Astrocyte (in vitro differentiated cells and primary cell): ENCODE results near the gene HYI. TPM values are rescaled to one million over a fixed set of nuclear protein-coding genes. Genes with fewer than 3 reads are reported as not detected.

Source experiments
- DNase-seq: peaks from one replicate; pipeline ENCODE4 v3.0.0-alpha.2; 2010; ENCODE audit warnings: low read depth
- FAIRE-seq: peaks from 2 replicates; lab custom pipeline; 2011; peaks lifted over from hg19 to GRCh38; lab: Jason Lieb, UNC
- H2AFZ ChIP-seq: 2 replicates; pipeline ENCODE4 v1.6.0; 2012; ENCODE audit warnings: low read depth, low read length, inconsistent platforms
- H3K27ac ChIP-seq: 2 replicates; pipeline ENCODE4 v1.5.1; 2011; ENCODE audit warnings: low read depth, low read length, inconsistent platforms
- H3K27me3 ChIP-seq: 2 replicates; pipeline ENCODE4 v1.6.0; 2011; ENCODE audit warnings: low read length, inconsistent platforms; ENCODE audit not compliant: insufficient read depth
- H3K36me3 ChIP-seq: 2 replicates; pipeline ENCODE4 v1.5.1; 2011; ENCODE audit warnings: low read length, inconsistent platforms; ENCODE audit not compliant: insufficient read depth
- H3K4me1 ChIP-seq: 2 replicates; pipeline ENCODE4 v1.5.1; 2011; ENCODE audit warnings: low read length, inconsistent platforms; ENCODE audit not compliant: insufficient read depth
- H3K4me2 ChIP-seq: 2 replicates; pipeline ENCODE4 v1.6.0; 2012; ENCODE audit warnings: low read length, inconsistent platforms
- H3K4me3 ChIP-seq: 2 replicates; pipeline ENCODE4 v1.5.1; 2011; ENCODE audit warnings: low read depth, mild to moderate bottlenecking, low read length, inconsistent platforms; ENCODE audit not compliant: insufficient read depth
- H3K79me2 ChIP-seq: 2 replicates; pipeline ENCODE4 v1.6.0; 2012; ENCODE audit warnings: mild to moderate bottlenecking, low read length, inconsistent platforms; ENCODE audit not compliant: insufficient read depth
- H3K9ac ChIP-seq: 2 replicates; pipeline ENCODE4 v1.6.0; 2012; ENCODE audit warnings: mild to moderate bottlenecking, low read length, inconsistent platforms
- H3K9me3 ChIP-seq: 2 replicates; pipeline ENCODE4 v1.5.1; 2012; ENCODE audit warnings: low read depth, mild to moderate bottlenecking, low read length, inconsistent platforms; ENCODE audit not compliant: insufficient read depth
- H4K20me1 ChIP-seq: 2 replicates; pipeline ENCODE4 v1.6.0; 2012; ENCODE audit warnings: low read length, inconsistent platforms; ENCODE audit not compliant: insufficient read depth
- H3K27ac Mint-ChIP-seq: one replicate; pipeline ENCODE4 v1.8.0; 2021; ENCODE audit warnings: mild to moderate bottlenecking, mixed read lengths; ENCODE audit not compliant: unreplicated experiment
- H3K27me3 Mint-ChIP-seq: one replicate; pipeline ENCODE4 v1.8.0; 2021; ENCODE audit warnings: low read depth, mixed read lengths; ENCODE audit not compliant: unreplicated experiment
- H3K36me3 Mint-ChIP-seq: one replicate; pipeline ENCODE4 v1.8.0; 2021; ENCODE audit warnings: low read depth, mixed read lengths; ENCODE audit not compliant: unreplicated experiment
- H3K4me1 Mint-ChIP-seq: one replicate; pipeline ENCODE4 v1.8.0; 2021; ENCODE audit warnings: low read depth, mixed read lengths; ENCODE audit not compliant: unreplicated experiment
- H3K4me3 Mint-ChIP-seq: one replicate; pipeline ENCODE4 v1.8.0; 2021; ENCODE audit warnings: mild to moderate bottlenecking, moderate library complexity, mixed read lengths; ENCODE audit not compliant: unreplicated experiment
- H3K9me3 Mint-ChIP-seq: one replicate; pipeline ENCODE4 v1.8.0; 2021; ENCODE audit warnings: mild to moderate bottlenecking, mixed read lengths; ENCODE audit not compliant: unreplicated experiment
- EZH2 ChIP-seq: IDR thresholded peaks from 2 replicates; pipeline ENCODE4 v1.6.1; 2012; ENCODE audit warnings: mild to moderate bottlenecking, low read length, inconsistent platforms; ENCODE audit not compliant: insufficient read depth
- total RNA-seq: library from RNA; stranded (reverse); gene quantifications from 2 replicates; pipeline ENCODE4 v1.2.1, GENCODE V29; 2021
- TF ChIP-seq, protein P1 (sequence below): IDR thresholded peaks from 2 replicates; pipeline ENCODE4 v1.5.1; 2011; ENCODE audit warnings: low read depth, mild to moderate bottlenecking, inconsistent platforms, low read length, moderate library complexity; ENCODE audit not compliant: insufficient read depth

HYI gene
- total RNA-seq, 1 donor from 2014 or later = 31.0 TPM

DNA sequence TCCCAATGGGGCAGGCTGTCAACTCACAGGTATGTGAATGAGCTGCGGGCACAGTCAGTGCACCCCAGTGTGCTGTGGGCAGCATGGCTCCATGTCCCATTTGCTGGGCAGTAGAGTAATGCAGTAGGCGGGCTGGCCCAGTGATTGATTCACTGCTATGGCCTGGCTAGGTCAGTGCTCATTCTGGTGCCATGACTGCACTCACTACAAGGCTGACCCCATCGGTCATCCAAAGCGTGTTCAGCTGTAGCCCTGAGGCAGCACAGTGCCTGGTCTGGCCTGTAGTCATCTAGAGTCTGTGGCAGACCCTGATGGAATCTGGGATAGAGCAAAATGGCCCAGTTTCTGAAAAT is 7.4 kb downstream of the HYI start:
- FAIRE-seq (no peak), DNase-seq (no peak)
- Histone ChIP-seq H3K79me2 (peaks cover under 1% of the 10 kb centered on the region), H2AFZ (no peak overlapping the region), H3K27me3 (no peaks in the 10 kb centered on the region), H3K4me1 (no peaks in the 10 kb centered on the region), H3K9me3 (no peaks in the 10 kb centered on the region), H3K4me2 (no peak overlapping the region), H4K20me1 (no peaks in the 10 kb centered on the region), H3K4me3 (no peak overlapping the region), H3K36me3 (peaks cover 50% of the 10 kb centered on the region), H3K9ac (no peak overlapping the region), H3K27ac (no peak overlapping the region)
- no peak for TF ChIP-seq EZH2
- TF ChIP-seq, protein P1, sequence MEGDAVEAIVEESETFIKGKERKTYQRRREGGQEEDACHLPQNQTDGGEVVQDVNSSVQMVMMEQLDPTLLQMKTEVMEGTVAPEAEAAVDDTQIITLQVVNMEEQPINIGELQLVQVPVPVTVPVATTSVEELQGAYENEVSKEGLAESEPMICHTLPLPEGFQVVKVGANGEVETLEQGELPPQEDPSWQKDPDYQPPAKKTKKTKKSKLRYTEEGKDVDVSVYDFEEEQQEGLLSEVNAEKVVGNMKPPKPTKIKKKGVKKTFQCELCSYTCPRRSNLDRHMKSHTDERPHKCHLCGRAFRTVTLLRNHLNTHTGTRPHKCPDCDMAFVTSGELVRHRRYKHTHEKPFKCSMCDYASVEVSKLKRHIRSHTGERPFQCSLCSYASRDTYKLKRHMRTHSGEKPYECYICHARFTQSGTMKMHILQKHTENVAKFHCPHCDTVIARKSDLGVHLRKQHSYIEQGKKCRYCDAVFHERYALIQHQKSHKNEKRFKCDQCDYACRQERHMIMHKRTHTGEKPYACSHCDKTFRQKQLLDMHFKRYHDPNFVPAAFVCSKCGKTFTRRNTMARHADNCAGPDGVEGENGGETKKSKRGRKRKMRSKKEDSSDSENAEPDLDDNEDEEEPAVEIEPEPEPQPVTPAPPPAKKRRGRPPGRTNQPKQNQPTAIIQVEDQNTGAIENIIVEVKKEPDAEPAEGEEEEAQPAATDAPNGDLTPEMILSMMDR = no peak
- H3K4me1 Mint-ChIP-seq = peaks cover 15% of the 10 kb centered on the region
- H3K27me3 Mint-ChIP-seq = no peaks in the 10 kb centered on the region
- H3K27ac Mint-ChIP-seq = no peak overlapping the region
- peaks cover 60% of the 10 kb centered on the region for H3K36me3 Mint-ChIP-seq
- no peaks in the 10 kb centered on the region for H3K9me3 Mint-ChIP-seq
- no peak overlapping the region for H3K4me3 Mint-ChIP-seq

DNA sequence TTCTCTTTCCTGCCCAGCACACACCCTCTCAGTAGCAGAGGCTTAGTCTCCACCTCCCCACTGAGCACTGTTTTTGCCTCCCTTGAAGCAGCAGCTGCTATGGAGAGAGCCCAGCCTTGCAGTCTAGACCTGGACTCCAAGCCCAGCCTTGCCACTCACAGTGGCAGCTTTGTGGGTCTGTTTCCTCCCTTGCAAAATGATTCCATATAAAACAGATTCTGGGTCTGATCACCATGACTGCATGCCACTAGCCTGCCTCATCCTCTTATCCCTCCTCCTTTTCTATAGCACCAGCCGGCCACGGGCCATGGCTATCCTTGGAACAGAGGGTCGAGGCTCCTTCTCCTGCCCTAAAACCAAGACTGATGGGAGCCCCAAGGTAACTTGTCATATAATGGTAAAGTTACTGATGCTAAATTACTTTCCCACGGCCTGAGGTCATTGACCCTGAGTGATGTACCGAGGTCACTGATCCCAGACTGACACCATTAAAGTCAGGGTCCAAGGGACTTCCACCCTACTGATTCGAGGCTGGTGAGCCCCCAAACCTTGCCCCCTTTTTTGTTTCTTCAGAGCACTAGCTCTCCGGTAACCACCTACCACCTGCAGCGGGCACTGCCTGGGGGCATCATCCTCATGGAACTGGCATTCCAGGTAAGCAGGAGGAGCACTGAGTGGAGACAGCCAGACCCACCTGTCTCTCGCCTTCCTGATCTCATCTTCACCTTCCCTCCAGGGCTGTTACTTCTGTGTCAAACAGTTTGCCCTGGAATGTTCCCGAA is 7.9 kb downstream of the HYI start:
- no peak for TF ChIP-seq EZH2
- TF ChIP-seq, protein P1 = no peak
- Mint-ChIP-seq H3K36me3 (peaks cover 58% of the 10 kb centered on the region), H3K4me3 (no peak overlapping the region)

GRCh38 chr1:43444836-43445235 is 8.9 kb downstream of the HYI start:
- H3K9me3 Mint-ChIP-seq = no peaks in the 10 kb centered on the region
- no peaks in the 10 kb centered on the region for H3K9me3 ChIP-seq
- FAIRE-seq (no peak), DNase-seq (no peak)
- H3K79me2 ChIP-seq = no peaks in the 10 kb centered on the region
- H3K27me3 ChIP-seq = no peaks in the 10 kb centered on the region
- H3K9ac ChIP-seq = peak overlapping the region; percentile 13
- no peak overlapping the region for H3K27ac ChIP-seq
- peaks cover 42% of the 10 kb centered on the region for H3K36me3 ChIP-seq
- H3K4me1 ChIP-seq = no peaks in the 10 kb centered on the region
- H3K4me3 ChIP-seq = no peak overlapping the region
- H4K20me1 ChIP-seq = no peaks in the 10 kb centered on the region
- no peak overlapping the region for H3K4me2 ChIP-seq
- H3K27ac Mint-ChIP-seq = no peak overlapping the region
- no peak for TF ChIP-seq EZH2
- TF ChIP-seq, protein P1 = no peak
- no peaks in the 10 kb centered on the region for H3K27me3 Mint-ChIP-seq
- no peak overlapping the region for H3K4me3 Mint-ChIP-seq
- H3K36me3 Mint-ChIP-seq = peaks cover 56% of the 10 kb centered on the region
- H3K4me1 Mint-ChIP-seq = peaks cover 15% of the 10 kb centered on the region
- H2AFZ ChIP-seq = no peak overlapping the region

More for the DNA sequence above, 7.9 kb downstream of the HYI start:
- Histone ChIP-seq H3K4me1 (no peaks in the 10 kb centered on the region), H3K79me2 (no peaks in the 10 kb centered on the region), H3K36me3 (peaks cover 46% of the 10 kb centered on the region), H3K4me3 (no peak overlapping the region), H3K9ac (peak overlapping the region; percentile 13), H2AFZ (no peak overlapping the region), H3K27ac (peak overlapping the region; percentile 7), H3K9me3 (no peaks in the 10 kb centered on the region), H3K27me3 (no peaks in the 10 kb centered on the region), H3K4me2 (no peak overlapping the region), H4K20me1 (no peaks in the 10 kb centered on the region)
- no peak for DNase-seq
- H3K9me3 Mint-ChIP-seq = no peaks in the 10 kb centered on the region
- peak overlapping the region; percentile 68 for H3K27ac Mint-ChIP-seq
- no peaks in the 10 kb centered on the region for H3K27me3 Mint-ChIP-seq
- H3K4me1 Mint-ChIP-seq = peaks cover 15% of the 10 kb centered on the region
- FAIRE-seq = no peak
